Fibroblast of the conjunctiva (primary cell): ENCODE measurements around the gene MYO18A.

ENCODE experiments used
- DNase-seq: peaks from one replicate; pipeline ENCODE4 v3.0.0-alpha.2; 2010; ENCODE audit warnings: low read depth

The MYO18A gene

DNA sequence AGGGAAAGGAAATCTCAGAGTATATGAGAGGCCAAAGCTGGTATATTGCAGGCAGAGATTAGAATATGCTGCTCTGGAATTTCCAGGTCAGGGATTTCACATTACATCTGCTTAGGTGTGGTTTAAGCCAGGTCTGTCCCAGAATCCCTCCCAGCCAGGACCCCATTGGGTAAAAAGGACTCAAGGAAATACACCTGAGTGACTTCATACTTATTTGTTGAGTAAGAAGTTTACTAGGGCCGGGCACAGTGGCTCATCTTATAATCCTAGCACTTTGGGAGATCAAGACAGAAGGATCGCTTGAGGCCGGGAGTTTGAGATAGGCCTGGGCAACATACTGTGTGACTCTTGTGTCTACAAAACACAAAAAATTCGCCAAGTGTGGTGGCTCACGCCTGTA lies 130.0 kb downstream of the MYO18A start:
- DNase-seq: no peak

DNA sequence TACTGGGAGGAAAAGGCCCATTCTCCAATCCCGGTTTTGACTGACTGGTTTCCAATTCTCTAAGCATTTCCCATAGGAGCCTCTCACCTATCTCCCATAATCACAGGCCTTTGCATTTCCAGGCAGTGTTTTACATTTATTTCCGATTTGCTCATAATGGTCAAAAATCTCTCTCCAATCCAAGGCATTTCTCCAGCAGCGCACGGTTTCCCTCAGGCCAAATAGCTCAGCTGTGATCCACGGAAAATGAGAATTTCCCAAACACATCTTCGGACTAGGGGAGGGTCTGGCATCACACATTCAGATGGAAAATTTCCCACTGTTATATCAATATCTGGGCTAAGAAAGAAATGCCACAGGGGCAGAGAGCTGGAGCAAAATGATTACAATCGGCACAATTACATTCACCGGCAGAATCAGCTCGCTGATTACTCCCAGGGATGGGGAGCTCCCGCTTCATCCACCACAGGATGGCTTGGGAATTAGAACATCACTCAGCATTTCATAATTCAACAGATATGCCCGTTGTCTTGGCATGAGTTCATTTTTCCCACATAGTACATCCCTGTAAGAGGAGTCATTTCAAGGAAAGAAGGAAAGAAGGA lies 130.6 kb downstream of the MYO18A start:
- DNase-seq: no peak

DNA sequence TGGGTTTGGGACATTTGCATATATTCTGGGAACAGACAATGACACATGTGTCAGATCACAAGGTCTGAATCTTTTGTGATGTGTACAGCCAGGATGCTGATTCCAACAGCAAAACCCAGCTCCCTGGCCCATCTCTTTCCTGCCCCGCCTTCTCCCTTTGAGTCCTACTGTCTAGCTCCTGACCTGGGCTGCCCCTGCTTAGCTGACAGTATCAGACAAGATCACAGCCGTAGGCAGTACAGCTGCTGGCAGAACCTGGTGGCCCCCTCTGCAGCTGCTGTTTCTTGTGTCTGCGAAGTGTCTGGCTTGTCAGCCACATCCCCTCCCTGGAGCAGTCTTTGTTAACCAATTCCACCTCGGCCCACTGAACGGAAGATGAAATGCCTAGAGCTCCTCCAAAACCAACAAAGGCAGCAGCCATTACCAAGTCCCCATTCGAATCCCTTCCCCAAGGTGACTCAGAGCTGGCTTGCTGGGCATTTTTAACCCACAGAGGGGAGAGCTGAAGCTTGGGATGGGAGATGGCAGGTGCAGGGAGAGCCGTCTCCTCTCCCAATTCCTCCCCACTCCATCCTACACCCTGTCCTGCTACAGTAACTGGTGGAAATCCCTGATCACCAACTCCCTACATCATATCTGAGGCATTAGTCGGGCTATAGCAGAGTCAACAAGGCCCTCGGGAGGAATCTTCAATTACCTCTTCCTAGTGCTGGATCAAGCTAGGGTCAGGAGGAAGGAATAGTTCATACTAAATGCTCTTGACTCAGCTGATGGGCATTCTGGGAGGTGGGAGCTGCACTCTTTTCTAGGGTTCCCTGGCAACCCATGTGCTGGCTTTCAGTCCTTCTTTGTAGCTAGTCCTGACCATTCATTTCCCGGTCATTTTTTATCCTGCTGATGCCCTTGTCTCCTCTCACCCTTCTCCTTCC lies 131.5 kb downstream of the MYO18A start:
- no peak for DNase-seq

DNA sequence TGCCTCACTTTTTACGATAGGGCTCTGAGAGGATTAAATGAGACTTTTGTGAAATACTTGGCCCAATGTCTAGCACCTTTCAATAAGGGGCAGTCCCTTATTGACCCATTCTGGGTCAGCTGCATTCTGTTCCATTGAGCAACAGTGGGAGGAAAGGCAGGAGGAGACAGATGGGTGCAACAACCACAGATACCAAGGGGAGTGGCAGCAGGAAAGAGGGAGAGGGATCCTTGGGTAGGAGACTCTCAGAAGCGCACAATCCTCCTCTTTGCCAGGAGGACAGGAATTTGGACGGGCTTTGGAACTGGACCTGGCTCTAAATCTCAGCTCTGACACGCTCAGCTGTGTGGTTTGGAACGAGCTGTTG lies 133.7 kb downstream of the MYO18A start:
- no peak for DNase-seq

DNA sequence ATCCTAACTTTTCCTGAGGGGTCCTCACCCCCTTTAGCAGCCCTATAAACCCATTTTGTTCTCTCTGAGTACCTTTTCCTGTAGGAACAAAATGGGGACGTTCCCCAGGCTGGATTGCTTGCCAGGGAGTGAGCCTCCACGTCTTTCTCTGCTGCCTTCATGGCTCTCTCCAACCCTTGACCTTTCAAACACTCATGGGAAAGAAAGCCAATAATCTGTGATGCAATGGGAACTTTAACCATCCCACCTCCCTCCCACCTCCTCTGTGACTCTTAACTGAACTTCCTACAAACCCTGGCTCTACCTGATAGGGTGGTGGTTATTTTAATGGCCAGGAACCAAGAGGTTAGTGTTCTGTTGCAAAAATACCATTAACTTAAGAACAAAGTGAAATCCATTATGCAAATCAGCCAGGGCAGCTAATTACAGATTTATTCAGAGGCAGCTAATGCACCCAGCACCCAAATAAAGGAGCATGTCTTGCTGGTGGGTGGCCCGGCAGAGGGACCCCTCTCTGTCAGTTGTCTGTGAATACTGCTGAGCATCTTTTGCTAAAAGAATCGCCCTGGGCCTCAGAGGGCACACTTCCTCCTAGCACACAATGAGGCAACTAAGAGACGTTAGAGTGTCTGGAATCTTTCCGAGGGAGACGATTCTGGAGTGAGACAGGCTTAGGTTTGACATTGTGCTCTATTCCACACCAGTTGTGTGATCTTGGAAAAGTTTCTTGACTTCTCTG lies 134.3 kb downstream of the MYO18A start:
- no peak for DNase-seq

DNA sequence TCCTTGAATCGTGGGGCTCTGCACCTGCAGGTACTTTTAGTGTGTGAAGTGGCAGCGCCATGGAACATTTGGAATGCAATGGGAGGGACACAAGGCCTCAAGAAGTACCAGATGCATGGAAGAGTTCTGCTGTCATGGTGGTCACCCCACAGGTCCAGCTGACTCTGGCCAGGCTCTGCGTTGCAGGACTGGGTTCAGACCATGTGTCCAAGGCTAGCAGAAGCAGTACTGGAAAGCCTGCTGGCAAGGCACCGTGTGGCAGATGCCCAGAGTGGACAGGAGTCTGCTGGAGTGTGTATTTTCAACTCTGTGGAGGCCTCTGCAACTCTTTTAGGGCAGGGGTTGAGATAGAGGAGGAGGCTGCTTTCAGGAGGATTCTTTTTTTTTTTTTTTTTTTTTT lies 135.2 kb downstream of the MYO18A start:
- DNase-seq: no peak

- DNase-seq: no peak
Measured at GRCh38 chr17:29043539-29044145, 136.6 kb downstream of the MYO18A start.

- no peak for DNase-seq
Measured at GRCh38 chr17:29042679-29043538, 137.3 kb downstream of the MYO18A start, which contains the start of gene PIPOX. Gene PIPOX, plus strand, starts transcription at chr17:29043141. Its CDS starts 85 bp downstream, at chr17:29043226.

DNA sequence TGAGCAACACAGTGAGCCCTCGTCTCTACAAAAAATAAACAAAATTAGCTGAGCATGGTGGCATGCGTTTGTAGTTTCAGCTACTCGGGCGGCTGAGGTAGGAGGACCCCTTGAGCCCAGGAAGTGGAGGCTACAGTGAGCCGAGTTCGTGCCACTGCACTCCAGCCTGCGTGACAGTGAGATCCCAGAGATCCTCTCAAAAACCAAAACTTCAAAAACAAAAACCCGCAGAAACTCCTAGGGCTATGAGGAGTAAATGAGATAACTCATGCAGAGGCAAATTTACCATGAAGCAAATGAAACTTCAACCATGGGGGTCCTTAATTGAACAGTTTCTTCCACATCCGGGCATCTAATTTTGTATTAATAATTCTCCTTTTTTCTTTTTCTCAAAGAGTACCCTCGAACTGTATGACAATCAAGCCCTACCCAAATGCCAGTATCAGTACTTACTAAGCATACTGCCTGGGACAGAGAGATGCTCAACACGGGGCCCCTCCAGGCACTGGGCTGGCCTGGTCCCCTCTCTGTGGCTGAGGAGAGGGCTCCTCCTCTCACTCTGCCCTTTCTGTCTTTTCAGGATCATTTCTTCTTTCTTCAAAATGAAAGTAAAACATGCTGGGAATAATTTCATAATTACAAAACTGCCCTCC lies 138.0 kb downstream of the MYO18A start:
- no peak for DNase-seq

DNA sequence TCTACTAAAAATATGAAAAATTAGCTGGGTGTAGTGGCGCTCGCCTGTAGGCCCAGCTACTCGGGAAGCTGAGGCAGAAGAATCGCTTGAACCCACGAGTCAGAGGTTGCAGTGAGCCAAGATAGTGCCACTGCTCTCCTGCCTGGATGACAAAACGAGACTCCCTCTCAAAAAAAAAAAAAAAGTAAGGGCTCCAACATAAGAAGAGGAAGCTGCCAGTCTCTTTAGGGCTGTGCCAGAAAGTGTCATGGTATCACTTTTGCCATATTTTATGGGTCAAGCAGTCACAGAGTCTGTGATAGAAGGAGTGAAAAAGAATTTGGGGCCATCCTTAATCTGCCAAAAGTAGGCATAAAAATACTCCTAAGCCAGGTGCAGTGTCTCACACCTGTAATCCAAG lies 138.6 kb downstream of the MYO18A start:
- DNase-seq: no peak

- no peak for DNase-seq
Measured at GRCh38 chr17:29041091-29041490, 139.1 kb downstream of the MYO18A start.

DNA sequence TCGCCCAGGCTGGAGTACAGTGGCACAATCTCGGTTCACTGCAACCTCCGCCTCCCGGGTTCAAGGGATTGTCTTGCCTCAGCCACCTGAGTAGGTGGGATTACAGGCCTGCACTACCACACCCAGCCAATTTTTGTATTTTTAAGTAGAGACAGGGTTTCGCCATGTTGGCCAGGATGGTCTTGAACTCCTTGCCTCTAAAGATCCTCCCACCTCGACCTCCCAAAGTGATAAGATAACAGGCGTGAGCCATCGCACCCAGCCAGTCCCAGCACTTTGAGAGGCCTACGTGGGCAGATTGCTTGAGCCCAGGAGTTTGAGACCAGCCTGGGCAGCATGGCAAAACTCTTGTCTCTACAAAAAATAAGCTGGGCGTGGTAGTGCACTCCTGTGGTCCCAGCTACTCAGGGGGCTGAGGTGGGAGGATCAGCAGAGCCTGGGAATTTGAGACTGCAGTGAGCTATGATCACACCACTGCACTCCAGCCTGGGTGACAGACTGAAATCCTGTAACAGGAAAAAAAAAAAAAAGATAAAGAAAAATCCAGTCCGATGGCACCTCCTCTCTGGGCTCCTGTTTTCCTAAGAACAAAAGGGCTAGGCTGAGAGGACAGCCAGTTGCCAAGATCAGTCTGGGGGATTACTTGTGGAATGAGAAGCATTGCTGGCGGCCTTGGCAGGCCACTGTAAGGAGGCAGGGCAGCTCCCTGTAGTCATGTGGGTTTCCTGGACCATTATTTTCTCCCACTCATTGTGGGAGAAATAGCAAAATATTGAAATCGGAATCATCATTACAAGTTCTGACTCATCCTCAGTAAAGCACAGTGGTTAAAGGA lies 140.2 kb downstream of the MYO18A start:
- DNase-seq: peak; percentile 83

- no peak for DNase-seq
Measured at GRCh38 chr17:29038085-29038795, 142.0 kb downstream of the MYO18A start.

DNA sequence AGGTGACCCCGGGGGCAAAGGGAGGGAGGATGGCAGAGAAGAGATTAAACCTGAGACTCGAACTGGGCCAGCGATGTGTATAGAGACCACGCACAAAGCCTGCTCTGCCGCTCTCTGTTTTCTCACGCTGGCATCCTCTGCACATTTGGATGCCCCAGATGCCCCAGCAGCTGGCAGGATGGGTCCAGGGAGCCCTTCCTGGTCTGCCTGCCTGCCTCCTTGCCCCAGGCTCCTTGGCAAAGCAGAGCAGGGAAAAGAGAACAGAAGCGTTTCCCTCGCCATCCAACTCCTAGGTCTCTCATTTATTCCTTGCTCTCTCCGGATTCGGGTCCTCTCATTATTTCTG lies 142.5 kb downstream of the MYO18A start:
- no peak for DNase-seq

DNA sequence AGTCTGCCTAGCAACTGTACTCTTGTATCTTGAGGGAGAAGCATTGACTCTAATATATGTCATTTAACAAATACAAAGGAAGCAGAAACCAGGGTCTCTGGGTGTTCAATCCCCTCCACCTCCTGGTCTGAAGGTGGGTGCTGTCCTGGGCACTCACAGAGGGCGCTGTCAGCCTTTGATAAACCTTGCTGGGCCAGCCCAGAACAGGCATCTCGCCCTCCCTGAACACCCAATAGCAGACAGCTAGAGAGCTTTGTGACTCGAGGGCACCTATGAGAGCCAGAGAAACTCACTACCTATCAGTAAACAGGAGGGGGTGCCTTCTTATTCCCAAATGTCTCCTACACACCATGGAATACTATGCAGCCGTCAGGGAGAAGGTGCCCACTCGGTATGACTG lies 143.6 kb downstream of the MYO18A start:
- no peak for DNase-seq

- DNase-seq: no peak
Measured at GRCh38 chr17:29034510-29034909, 145.7 kb downstream of the MYO18A start.

DNA sequence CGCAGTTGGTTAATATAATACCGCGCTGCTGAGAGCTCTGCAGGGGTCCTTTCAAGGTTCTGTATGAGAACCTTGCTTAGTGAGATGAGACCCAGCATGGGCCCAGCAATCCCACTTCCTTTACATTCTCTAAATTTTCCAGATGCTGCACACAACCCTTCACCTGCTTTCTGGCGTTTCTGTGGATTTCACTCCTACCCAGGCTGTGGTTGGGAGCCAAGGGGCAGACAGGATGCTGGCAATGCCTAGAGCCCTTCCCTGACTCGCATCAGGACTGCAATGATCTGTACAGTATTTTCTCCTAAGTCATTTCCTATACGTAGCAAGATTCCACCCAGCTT lies 147.4 kb downstream of the MYO18A start:
- DNase-seq: no peak

DNA sequence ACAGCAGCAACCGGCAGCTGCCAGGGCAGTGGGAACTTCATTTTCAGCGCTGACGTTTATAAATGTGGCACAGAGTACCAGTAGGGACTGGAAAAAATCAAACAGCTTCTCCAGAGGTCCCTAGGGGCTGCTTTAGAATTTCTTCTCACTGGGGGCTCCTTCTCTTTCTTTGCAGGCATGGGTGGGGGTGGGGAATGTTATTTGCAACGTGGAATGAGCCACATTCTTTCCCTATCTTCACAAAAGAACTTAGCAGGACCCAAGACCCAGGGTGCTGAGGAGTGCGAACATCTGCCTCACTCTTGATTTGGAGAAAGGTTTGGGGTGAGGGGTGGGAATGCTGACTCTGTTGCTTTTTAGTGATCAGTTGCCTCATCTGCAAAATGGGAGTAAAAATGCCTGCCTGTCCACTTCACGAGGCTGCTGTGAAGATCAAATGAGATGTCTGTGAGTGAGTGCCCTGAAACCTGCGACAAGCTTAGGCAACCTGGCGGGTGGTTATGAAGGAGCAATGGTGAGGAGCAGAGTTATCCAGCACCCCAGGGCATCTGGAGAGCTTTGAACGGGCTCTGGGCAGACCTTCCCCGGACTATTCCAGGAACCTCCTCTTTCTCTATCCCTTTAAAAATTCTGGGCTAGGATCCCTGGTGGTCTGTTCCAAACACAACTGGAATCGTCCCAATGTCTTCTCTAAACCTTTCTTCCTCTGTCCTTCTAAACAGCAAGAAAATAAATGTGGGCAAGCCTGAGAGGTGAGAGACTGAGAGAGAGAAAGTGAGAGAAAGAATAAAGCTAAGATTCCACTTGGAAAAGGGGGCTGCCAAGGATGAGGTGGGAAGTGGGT lies 148.0 kb downstream of the MYO18A start:
- DNase-seq: no peak

DNA sequence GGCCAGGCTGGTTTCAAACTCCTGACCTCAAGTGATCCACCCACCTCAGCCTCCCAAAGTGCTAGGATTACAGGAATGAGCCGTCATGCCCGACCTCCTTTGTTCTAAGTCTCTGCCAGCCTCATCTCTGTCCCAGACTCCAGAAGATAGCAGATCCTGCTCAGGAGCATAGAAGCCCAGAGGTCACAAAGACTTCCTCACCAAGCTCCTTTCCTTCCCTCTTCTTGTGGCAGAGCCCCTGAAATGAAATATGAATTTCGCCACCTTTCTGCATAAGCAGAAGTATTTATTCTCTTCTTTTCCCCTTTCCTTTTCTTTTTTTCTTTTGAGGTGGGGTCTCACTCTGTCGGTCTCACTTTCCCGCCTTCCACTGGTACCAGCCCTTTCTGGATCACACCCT lies 148.7 kb downstream of the MYO18A start:
- DNase-seq: no peak
